Testis (tissue), 3 donors: Measurements from ENCODE around the gene TENT4A. TPM values are rescaled to one million over a fixed set of nuclear protein-coding genes. Genes with fewer than 3 reads are reported as not detected.

Experiments
- DNase-seq: peaks from one replicate; pipeline ENCODE4 v3.0.0-alpha.2; 2019
- H3K27ac ChIP-seq, 2 donors: fragments of 200-600 bp; sonication (generic); one replicate each; pipeline ENCODE4 v1.5.1; 2019
- H3K27me3 ChIP-seq: fragments of 200-600 bp; sonication (generic); one replicate; pipeline ENCODE4 v1.5.1; 2019
- H3K36me3 ChIP-seq: fragments of 200-600 bp; sonication (generic); one replicate; pipeline ENCODE4 v1.5.1; 2017; ENCODE audit warnings: low read depth; ENCODE audit errors: missing control alignments
- H3K4me1 ChIP-seq: fragments of 200-600 bp; sonication (generic); one replicate; pipeline ENCODE4 v1.5.1; 2019
- H3K4me3 ChIP-seq, 2 donors: fragments of 200-600 bp; sonication (generic); one replicate each; pipeline ENCODE4 v1.5.1; 2017 to 2019
- H3K9me3 ChIP-seq: fragments of 200-600 bp; sonication (generic); one replicate; pipeline ENCODE4 v1.5.1; 2017
- CTCF ChIP-seq, 3 experiments: fragments of 450-650 bp in 2 of 3; fragments of 200-600 bp in 1 of 3; sonication (generic) in 1 of 3; IDR thresholded peaks; one replicate each; pipeline ENCODE4 v1.5.1; 2016 to 2019; ENCODE audit warnings: antibody characterized with exemption in 3 of 3, mild to moderate bottlenecking in 2 of 3, moderate library complexity in 1 of 3
- POLR2A ChIP-seq: fragments of 450-650 bp; IDR thresholded peaks from one replicate; pipeline ENCODE4 v1.6.1; 2017; ENCODE audit warnings: antibody characterized with exemption, mild to moderate bottlenecking, moderate library complexity
- WGBS, 2 donors: methylation state at CpG; one replicate each; pipeline ENCODE4 v1.1.5; 2018; 5-methylcytosine and 5-hydroxymethylcytosine counted together
- intact Hi-C: fragments of 100-400 bp; cut with DNase I; formaldehyde crosslinking; loops from one replicate; pipeline ENCODE4 v1.15.1; 2023; ENCODE audit warnings: low total_unique reads
- polyA plus RNA-seq: library from polyadenylated mRNA; stranded (reverse); fragments of 350-450 nt; fragmentation: Illumina TruSeq; extraction: RNeasy Lipid Tissue Mini Kit (QIAGEN cat#74804); gene quantifications from one replicate; pipeline ENCODE4 v1.2.3, GENCODE V29; 2014; ENCODE audit warnings: low read depth, low replicate concordance; ENCODE audit not compliant: insufficient read depth
- total RNA-seq, 2 donors: library from RNA; depleted of rRNA; stranded (reverse); fragments of >200 nt; gene quantifications; one replicate each; pipeline ENCODE4 v1.2.3, GENCODE V29; 2016

TENT4A gene
- total and polyA plus RNA-seq, 3 donors from 2014 or later = 23.1 to 51.3 (median 46.2) TPM

GRCh38 chr5:6774721-6775204 lies 61.5 kb downstream of the TENT4A start:
- WGBS, 2 donors = 54 to 61% methylated on average over 15 of the region's 15 CpGs
- H3K4me1 ChIP-seq = no peaks in the 10 kb centered on the region
- H3K4me3 ChIP-seq = no peak overlapping the region
- no peaks in the 10 kb centered on the region for H3K27me3 ChIP-seq
- intact Hi-C loops = no loop called here
- TF ChIP-seq CTCF (IDR thresholded peaks at IDR 0.05) (no peak), POLR2A (no peak)
- H3K27ac ChIP-seq = no peak overlapping the region
- no peak for DNase-seq
- no peaks in the 10 kb centered on the region for H3K9me3 ChIP-seq
- H3K36me3 ChIP-seq = no peaks in the 10 kb centered on the region

- H3K4me1 ChIP-seq = no peaks in the 10 kb centered on the region
- DNase-seq = no peak
- H3K27ac ChIP-seq = no peak overlapping the region
- H3K27me3 ChIP-seq = no peaks in the 10 kb centered on the region
- H3K36me3 ChIP-seq = no peaks in the 10 kb centered on the region
- TF ChIP-seq CTCF (IDR thresholded peaks at IDR 0.05) (no peak), POLR2A (no peak)
- no peaks in the 10 kb centered on the region for H3K9me3 ChIP-seq
- 56 to 58% methylated on average over 7 to 17 of the region's 17 CpGs for WGBS, 2 donors
- no peak overlapping the region for H3K4me3 ChIP-seq
- intact Hi-C loops = no loop called here
These were observed 62.3 kb downstream of the TENT4A start for GRCh38 chr5:6775571-6775970.

DNA sequence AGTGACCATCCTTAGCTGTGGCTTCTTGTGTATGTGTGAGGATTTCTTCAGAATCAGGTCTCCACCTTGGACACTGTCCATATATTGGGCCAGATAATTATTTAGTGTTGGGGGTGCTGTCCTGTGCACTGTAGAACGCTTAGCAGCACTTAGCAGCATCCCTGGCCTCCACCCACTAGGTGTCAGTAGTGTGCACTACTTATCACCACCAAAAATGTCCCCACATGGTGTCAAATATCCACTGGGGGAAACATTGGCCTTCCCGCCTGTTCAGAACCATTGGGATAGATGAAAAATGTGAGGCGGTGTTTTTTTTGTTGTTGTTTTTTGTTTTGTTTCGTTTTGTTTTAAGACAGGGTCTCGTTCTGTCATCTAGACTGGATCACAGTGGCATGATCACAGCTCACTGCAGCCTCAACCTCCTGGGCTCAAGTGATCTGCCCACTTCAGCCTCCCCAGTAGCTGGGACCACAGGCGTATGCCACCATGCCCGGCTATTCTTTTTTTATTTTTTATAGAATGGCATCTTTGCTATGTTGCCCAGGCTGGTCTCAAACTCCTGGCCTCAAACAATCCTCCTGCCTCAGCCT lies 67.7 kb downstream of the TENT4A start:
- H3K36me3 ChIP-seq = no peaks in the 10 kb centered on the region
- DNase-seq = peak; percentile 46
- intact Hi-C loops = no loop called here
- no peaks in the 10 kb centered on the region for H3K27me3 ChIP-seq
- no peak overlapping the region for H3K4me3 ChIP-seq
- TF ChIP-seq POLR2A = no peak
- TF ChIP-seq CTCF (IDR thresholded peaks at IDR 0.05) = no peak
- no peaks in the 10 kb centered on the region for H3K4me1 ChIP-seq
- WGBS, 2 donors = 92 to 93% methylated on average over 7 of the region's 7 CpGs
- no peak overlapping the region for H3K27ac ChIP-seq
- no peaks in the 10 kb centered on the region for H3K9me3 ChIP-seq

DNA sequence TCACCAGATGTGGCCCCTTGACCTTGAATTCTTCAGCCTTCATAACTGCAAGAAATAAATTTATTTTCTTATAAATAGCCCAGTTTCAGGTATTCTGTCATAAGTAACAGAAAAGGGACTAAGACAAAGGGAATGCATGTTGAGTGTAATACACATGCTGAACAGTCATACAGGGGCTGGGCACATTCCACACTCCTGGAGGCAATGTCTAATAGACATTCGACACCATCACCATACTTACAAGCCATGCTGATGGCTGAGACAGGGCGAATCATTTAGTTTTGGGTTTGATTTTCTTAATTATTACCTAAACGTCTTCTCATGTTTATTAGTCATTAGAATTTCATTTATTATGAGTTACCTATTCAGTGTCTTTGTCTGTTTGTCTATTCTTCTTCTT lies 68.5 kb downstream of the TENT4A start:
- Histone ChIP-seq H3K36me3 (no peaks in the 10 kb centered on the region), H3K4me3 (no peak overlapping the region), H3K4me1 (no peaks in the 10 kb centered on the region), H3K9me3 (no peaks in the 10 kb centered on the region), H3K27me3 (no peaks in the 10 kb centered on the region), H3K27ac (no peak overlapping the region)
- TF ChIP-seq POLR2A = no peak
- TF ChIP-seq CTCF (IDR thresholded peaks at IDR 0.05) = no peak
- no peak for DNase-seq
- intact Hi-C loops = no loop called here
- 85 to 89% methylated on average over 3 of the region's 3 CpGs for WGBS, 2 donors

DNA sequence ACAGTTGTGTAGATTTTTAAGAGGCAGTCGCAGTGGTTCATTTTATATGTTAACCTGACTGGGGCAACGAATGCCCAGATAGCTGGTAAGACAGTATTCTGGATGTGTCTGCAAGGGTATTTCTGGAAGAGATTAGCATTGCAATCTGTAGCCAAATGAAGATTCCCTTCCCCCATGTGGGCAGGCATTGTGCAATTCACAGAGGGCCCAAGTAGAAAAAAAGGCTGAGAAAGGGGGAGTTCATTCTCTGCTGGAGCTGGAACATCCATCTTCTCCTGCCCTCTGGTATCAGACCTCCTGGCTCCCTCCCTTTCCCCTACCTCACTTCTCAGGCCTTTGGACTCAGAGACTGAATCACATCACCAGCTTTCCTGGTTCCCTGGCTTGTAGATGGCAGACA lies 70.6 kb downstream of the TENT4A start:
- Histone ChIP-seq H3K4me1 (peaks cover 5% of the 10 kb centered on the region), H3K4me3 (no peak overlapping the region), H3K36me3 (no peaks in the 10 kb centered on the region), H3K27ac (no peak overlapping the region), H3K9me3 (no peaks in the 10 kb centered on the region), H3K27me3 (no peaks in the 10 kb centered on the region)
- no peak for DNase-seq
- intact Hi-C loops = no loop called here
- TF ChIP-seq POLR2A (no peak), CTCF (IDR thresholded peaks at IDR 0.05) (no peak)
- 89 to 95% methylated on average over 2 of the region's 2 CpGs for WGBS, 2 donors
